ENCODE data around the gene C1orf159.
"Not testable (repeated sequence)": the region's sequence is repeated elsewhere in the genome, so short reads cannot be mapped to it uniquely, and the experiment has no call there.

Gene C1orf159

GRCh38 chr1:1149416-1149815 is 33.5 kb upstream of the C1orf159 start:
- no peak for DNase-seq (ENCODE audit: low spot score)

GRCh38 chr1:1148569-1148968 is 32.7 kb upstream of the C1orf159 start:
- no peak for DNase-seq (ENCODE audit: low spot score)

- no peak for DNase-seq (ENCODE audit: low spot score)
Observed at GRCh38 chr1:1148061-1148460, 32.2 kb upstream of the C1orf159 start.

- no peak for DNase-seq (ENCODE audit: low spot score)
Observed at GRCh38 chr1:1146596-1146995, 30.7 kb upstream of the C1orf159 start.

GRCh38 chr1:1146026-1146425 is 30.1 kb upstream of the C1orf159 start:
- DNase-seq (ENCODE audit: low spot score), result no peak

- no peak for DNase-seq (ENCODE audit: low spot score)
Observed at GRCh38 chr1:1145547-1145914, 29.6 kb upstream of the C1orf159 start.

- DNase-seq (ENCODE audit: low spot score), result no peak
Observed at GRCh38 chr1:1144843-1145546, 29.1 kb upstream of the C1orf159 start.

GRCh38 chr1:1144122-1144842 is 28.4 kb upstream of the C1orf159 start:
- DNase-seq (ENCODE audit: low spot score), result no peak

- DNase-seq (ENCODE audit: low spot score), result no peak
Observed at GRCh38 chr1:1143636-1144035, 27.7 kb upstream of the C1orf159 start.

GRCh38 chr1:1142844-1143243 is 27.0 kb upstream of the C1orf159 start:
- DNase-seq (ENCODE audit: low spot score), result no peak

- DNase-seq (ENCODE audit: low spot score), result not testable (repeated sequence)
Observed at GRCh38 chr1:1142352-1142751, 26.5 kb upstream of the C1orf159 start.

- no peak for DNase-seq (ENCODE audit: low spot score)
Observed at GRCh38 chr1:1141911-1142250, 26.0 kb upstream of the C1orf159 start.

- DNase-seq (ENCODE audit: low spot score), result no peak
Observed at GRCh38 chr1:1141244-1141910, 25.5 kb upstream of the C1orf159 start.

GRCh38 chr1:1140673-1141072 is 24.8 kb upstream of the C1orf159 start:
- no peak for DNase-seq (ENCODE audit: low spot score)

- DNase-seq (ENCODE audit: low spot score), result no peak
Observed at GRCh38 chr1:1137256-1138045, 21.6 kb upstream of the C1orf159 start.

- DNase-seq (ENCODE audit: low spot score), result no peak
Observed at GRCh38 chr1:1136547-1137230, 20.8 kb upstream of the C1orf159 start.

GRCh38 chr1:1135339-1136136 is 19.6 kb upstream of the C1orf159 start:
- DNase-seq (ENCODE audit: low spot score), result no peak

- no peak for DNase-seq (ENCODE audit: low spot score)
Observed at GRCh38 chr1:1134300-1134970, 18.5 kb upstream of the C1orf159 start.

GRCh38 chr1:1132956-1133750 is 17.3 kb upstream of the C1orf159 start:
- DNase-seq (ENCODE audit: low spot score), result no peak

All from AG20443 (cell line).